GM23338 (cell line): ENCODE measurements around the gene MKRN2OS. TPM values are rescaled to one million over a fixed set of nuclear protein-coding genes. Genes with fewer than 3 reads are reported as not detected.

Experiments
- ATAC-seq: fragments of 200-7000 bp; cut with Tn5 transposase; 3 replicates; pipeline ENCODE4 v1.9.1; 2020
- DNase-seq: peaks from one replicate; pipeline ENCODE4 v3.0.0-alpha.2; 2015; ENCODE audit warnings: low spot score
- H2AFZ ChIP-seq: fragments of 200-600 bp; sonication (generic); 2 replicates; pipeline ENCODE4 v1.8.0; 2016; ENCODE audit warnings: antibody characterized with exemption, mild to moderate bottlenecking, moderate library complexity
- H3F3A ChIP-seq: fragments of 200-600 bp; sonication (generic); replicated peaks from 2 replicates; pipeline ENCODE4 v1.8.0; 2017; ENCODE audit warnings: antibody characterized with exemption, mixed run types, low read depth
- H3K27ac ChIP-seq: fragments of 200-600 bp; sonication (generic); 2 replicates; pipeline ENCODE4 v1.6.1; 2016; ENCODE audit warnings: low read depth
- H3K27me3 ChIP-seq: fragments of 200-600 bp; sonication (generic); 2 replicates; pipeline ENCODE4 v1.8.0; 2016; ENCODE audit warnings: mild to moderate bottlenecking, mixed run types, moderate library complexity; ENCODE audit not compliant: insufficient read depth
- H3K36me3 ChIP-seq: fragments of 200-600 bp; sonication (generic); 2 replicates; pipeline ENCODE4 v1.8.0; 2016; ENCODE audit warnings: mild to moderate bottlenecking; ENCODE audit not compliant: insufficient read depth
- H3K4me1 ChIP-seq: fragments of 200-600 bp; sonication (generic); 2 replicates; pipeline ENCODE4 v1.8.0; 2016; ENCODE audit warnings: mild to moderate bottlenecking, moderate library complexity; ENCODE audit not compliant: insufficient read depth
- H3K4me2 ChIP-seq: fragments of 200-600 bp; sonication (generic); 2 replicates; pipeline ENCODE4 v1.7.1; 2017; ENCODE audit warnings: mixed run types
- H3K4me3 ChIP-seq: fragments of 200-600 bp; sonication (generic); 2 replicates; pipeline ENCODE4 v1.6.1; 2016; ENCODE audit warnings: mixed run types
- H3K79me2 ChIP-seq: fragments of 200-600 bp; sonication (generic); replicated peaks from 2 replicates; pipeline ENCODE4 v1.8.0; 2017; ENCODE audit warnings: mild to moderate bottlenecking; ENCODE audit not compliant: insufficient read depth
- H3K9me2 ChIP-seq: fragments of 200-600 bp; sonication (generic); 2 replicates; pipeline ENCODE4 v1.8.0; 2017; ENCODE audit not compliant: insufficient read depth
- H4K20me1 ChIP-seq: fragments of 200-600 bp; sonication (generic); replicated peaks from 2 replicates; pipeline ENCODE4 v1.8.0; 2017; ENCODE audit warnings: mild to moderate bottlenecking; ENCODE audit not compliant: insufficient read depth
- H3K27ac Mint-ChIP-seq: 2 replicates; pipeline ENCODE4 v1.8.0; 2020; ENCODE audit warnings: inconsistent platforms, mild to moderate bottlenecking, moderate library complexity, mixed read lengths
- H3K27me3 Mint-ChIP-seq: 3 replicates; pipeline ENCODE4 v1.8.0; 2022; ENCODE audit warnings: low read depth, mild to moderate bottlenecking, moderate library complexity, mixed read lengths, inconsistent platforms; ENCODE audit not compliant: insufficient read depth, poor library complexity
- H3K36me3 Mint-ChIP-seq: 3 replicates; pipeline ENCODE4 v1.8.0; 2021; ENCODE audit warnings: low read depth, mild to moderate bottlenecking, inconsistent platforms, moderate library complexity, mixed read lengths
- H3K4me1 Mint-ChIP-seq: 3 replicates; pipeline ENCODE4 v1.8.0; 2020; ENCODE audit warnings: mild to moderate bottlenecking, inconsistent platforms, mixed read lengths
- H3K4me3 Mint-ChIP-seq: 3 replicates; pipeline ENCODE4 v1.8.0; 2021; ENCODE audit warnings: moderate library complexity, mild to moderate bottlenecking, inconsistent platforms, mixed read lengths
- H3K9me3 Mint-ChIP-seq: 3 replicates; pipeline ENCODE4 v1.8.0; 2020; ENCODE audit warnings: moderate library complexity, mild to moderate bottlenecking, inconsistent platforms, mixed read lengths
- CREB1 ChIP-seq: fragments of 250-450 bp; sonication (Bioruptor Pico); IDR thresholded peaks from 2 replicates; pipeline ENCODE4 v1.5.0; 2020; ENCODE audit warnings: low read depth, mild to moderate bottlenecking, moderate library complexity
- CTCF ChIP-seq, 2 experiments: fragments of 200-600 bp in 1 of 2; sonication (generic) in 1 of 2; conservative IDR thresholded peaks; 2 replicates each; pipeline versions ENCODE4 v1.5.1 to v1.6.1; 2016 to 2017; ENCODE audit warnings: antibody characterized with exemption in 2 of 2, low read depth in 2 of 2, mild to moderate bottlenecking in 2 of 2, moderate library complexity in 1 of 2
- EZH2 ChIP-seq: fragments of 200-600 bp; sonication (generic); IDR thresholded peaks from one replicate; pipeline ENCODE4 v1.8.0; 2017; ENCODE audit warnings: antibody characterized with exemption, mild to moderate bottlenecking, low read depth; ENCODE audit not compliant: unreplicated experiment
- EZH2phosphoT487 ChIP-seq: fragments of 200-600 bp; sonication (generic); IDR thresholded peaks from one replicate; pipeline ENCODE4 v1.8.1; 2018; ENCODE audit warnings: antibody characterized with exemption; ENCODE audit not compliant: unreplicated experiment
- JUNB ChIP-seq: IDR thresholded peaks from one replicate; pipeline ENCODE4 v1.6.1; 2016; ENCODE audit warnings: antibody characterized with exemption; ENCODE audit not compliant: unreplicated experiment
- NANOG ChIP-seq: IDR thresholded peaks from 2 replicates; pipeline ENCODE4 v1.6.1; 2016; ENCODE audit warnings: antibody characterized with exemption, borderline replicate concordance
- POLR2AphosphoS5 ChIP-seq: IDR thresholded peaks from 2 replicates; pipeline ENCODE4 v1.6.1; 2016; ENCODE audit warnings: antibody characterized with exemption, low read depth
- REST ChIP-seq: IDR thresholded peaks from one replicate; pipeline ENCODE4 v1.6.1; 2018; ENCODE audit warnings: antibody characterized with exemption; ENCODE audit not compliant: unreplicated experiment
- STAT1 ChIP-seq: IDR thresholded peaks from one replicate; pipeline ENCODE4 v1.6.1; 2016; ENCODE audit warnings: antibody characterized with exemption; ENCODE audit not compliant: unreplicated experiment
- ZNF114 ChIP-seq: fragments of 250-450 bp; sonication (Bioruptor Pico); IDR thresholded peaks from 2 replicates; pipeline ENCODE4 v1.5.0; 2020; ENCODE audit warnings: mild to moderate bottlenecking, moderate library complexity
- ZNF331 ChIP-seq: fragments of 250-450 bp; sonication (Bioruptor Pico); IDR thresholded peaks from 2 replicates; pipeline ENCODE4 v1.5.0; 2020; ENCODE audit warnings: low read depth, mild to moderate bottlenecking, moderate library complexity
- polyA plus RNA-seq: library from polyadenylated mRNA; unstranded; fragments of >200 nt; fragmentation: Nextera tagmentation; extraction: Ambion mirVana; gene quantifications from 2 replicates; pipeline ENCODE4 v1.2.1, GENCODE V29; 2016
- total RNA-seq: library from RNA; depleted of rRNA; stranded (reverse); fragments of >200 nt; shearing (Covaris generic); gene quantifications from 2 replicates; pipeline ENCODE4 v1.2.3, GENCODE V29; 2014
- TF ChIP-seq, protein P1 (sequence below): fragments of 250-450 bp; sonication (Bioruptor Pico); IDR thresholded peaks from 2 replicates; pipeline ENCODE4 v1.5.0; 2020; ENCODE audit warnings: mild to moderate bottlenecking, moderate library complexity
- TF ChIP-seq, protein P2 (sequence below): IDR thresholded peaks from 2 replicates; pipeline ENCODE4 v1.6.1; 2016; ENCODE audit warnings: antibody characterized with exemption

MKRN2OS gene
- total and polyA plus RNA-seq, 2 experiments from 2014 or later: 0.55 TPM; not detected in 1

DNA sequence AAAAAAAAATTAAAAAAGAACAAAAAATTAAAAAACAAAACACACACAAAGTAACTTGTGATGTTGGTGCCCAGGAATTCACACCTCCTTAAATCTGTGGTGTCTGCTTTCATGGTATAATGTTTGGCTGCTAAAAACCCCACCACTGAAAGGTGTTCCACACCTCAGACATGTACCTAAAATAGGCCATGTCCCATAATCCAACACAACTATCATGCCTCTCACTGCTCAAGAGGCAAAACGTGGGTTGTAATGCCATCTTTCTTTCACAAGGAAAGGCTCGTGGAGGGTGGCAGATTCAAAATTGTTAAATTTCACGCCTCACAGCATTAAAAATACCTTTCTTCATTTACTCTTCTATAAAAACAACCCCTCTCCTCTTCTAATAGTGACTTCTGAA lies 41.1 kb upstream of the MKRN2OS start:
- ATAC-seq: no peak
- H3K4me1 ChIP-seq: no peaks in the 10 kb centered on the region
- no peaks in the 10 kb centered on the region for H3K27me3 ChIP-seq
- H3K9me2 ChIP-seq: no peaks in the 10 kb centered on the region
- H3K4me3 ChIP-seq: no peak overlapping the region
- no peak for DNase-seq
- no peaks in the 10 kb centered on the region for H3K79me2 ChIP-seq
- peaks cover 42% of the 10 kb centered on the region; the same call in 1 of the 2 replicates for H3K36me3 ChIP-seq
- peaks cover 3% of the 10 kb centered on the region; the same call in 1 of the 3 replicates for H3K4me1 Mint-ChIP-seq
- no peak for TF ChIP-seq NANOG
- TF ChIP-seq CREB1 (CRISPR knock-in tag): no peak
- no peak for TF ChIP-seq STAT1
- no peak for TF ChIP-seq ZNF114 (CRISPR knock-in tag)
- TF ChIP-seq JUNB: no peak
- TF ChIP-seq, protein P1, sequence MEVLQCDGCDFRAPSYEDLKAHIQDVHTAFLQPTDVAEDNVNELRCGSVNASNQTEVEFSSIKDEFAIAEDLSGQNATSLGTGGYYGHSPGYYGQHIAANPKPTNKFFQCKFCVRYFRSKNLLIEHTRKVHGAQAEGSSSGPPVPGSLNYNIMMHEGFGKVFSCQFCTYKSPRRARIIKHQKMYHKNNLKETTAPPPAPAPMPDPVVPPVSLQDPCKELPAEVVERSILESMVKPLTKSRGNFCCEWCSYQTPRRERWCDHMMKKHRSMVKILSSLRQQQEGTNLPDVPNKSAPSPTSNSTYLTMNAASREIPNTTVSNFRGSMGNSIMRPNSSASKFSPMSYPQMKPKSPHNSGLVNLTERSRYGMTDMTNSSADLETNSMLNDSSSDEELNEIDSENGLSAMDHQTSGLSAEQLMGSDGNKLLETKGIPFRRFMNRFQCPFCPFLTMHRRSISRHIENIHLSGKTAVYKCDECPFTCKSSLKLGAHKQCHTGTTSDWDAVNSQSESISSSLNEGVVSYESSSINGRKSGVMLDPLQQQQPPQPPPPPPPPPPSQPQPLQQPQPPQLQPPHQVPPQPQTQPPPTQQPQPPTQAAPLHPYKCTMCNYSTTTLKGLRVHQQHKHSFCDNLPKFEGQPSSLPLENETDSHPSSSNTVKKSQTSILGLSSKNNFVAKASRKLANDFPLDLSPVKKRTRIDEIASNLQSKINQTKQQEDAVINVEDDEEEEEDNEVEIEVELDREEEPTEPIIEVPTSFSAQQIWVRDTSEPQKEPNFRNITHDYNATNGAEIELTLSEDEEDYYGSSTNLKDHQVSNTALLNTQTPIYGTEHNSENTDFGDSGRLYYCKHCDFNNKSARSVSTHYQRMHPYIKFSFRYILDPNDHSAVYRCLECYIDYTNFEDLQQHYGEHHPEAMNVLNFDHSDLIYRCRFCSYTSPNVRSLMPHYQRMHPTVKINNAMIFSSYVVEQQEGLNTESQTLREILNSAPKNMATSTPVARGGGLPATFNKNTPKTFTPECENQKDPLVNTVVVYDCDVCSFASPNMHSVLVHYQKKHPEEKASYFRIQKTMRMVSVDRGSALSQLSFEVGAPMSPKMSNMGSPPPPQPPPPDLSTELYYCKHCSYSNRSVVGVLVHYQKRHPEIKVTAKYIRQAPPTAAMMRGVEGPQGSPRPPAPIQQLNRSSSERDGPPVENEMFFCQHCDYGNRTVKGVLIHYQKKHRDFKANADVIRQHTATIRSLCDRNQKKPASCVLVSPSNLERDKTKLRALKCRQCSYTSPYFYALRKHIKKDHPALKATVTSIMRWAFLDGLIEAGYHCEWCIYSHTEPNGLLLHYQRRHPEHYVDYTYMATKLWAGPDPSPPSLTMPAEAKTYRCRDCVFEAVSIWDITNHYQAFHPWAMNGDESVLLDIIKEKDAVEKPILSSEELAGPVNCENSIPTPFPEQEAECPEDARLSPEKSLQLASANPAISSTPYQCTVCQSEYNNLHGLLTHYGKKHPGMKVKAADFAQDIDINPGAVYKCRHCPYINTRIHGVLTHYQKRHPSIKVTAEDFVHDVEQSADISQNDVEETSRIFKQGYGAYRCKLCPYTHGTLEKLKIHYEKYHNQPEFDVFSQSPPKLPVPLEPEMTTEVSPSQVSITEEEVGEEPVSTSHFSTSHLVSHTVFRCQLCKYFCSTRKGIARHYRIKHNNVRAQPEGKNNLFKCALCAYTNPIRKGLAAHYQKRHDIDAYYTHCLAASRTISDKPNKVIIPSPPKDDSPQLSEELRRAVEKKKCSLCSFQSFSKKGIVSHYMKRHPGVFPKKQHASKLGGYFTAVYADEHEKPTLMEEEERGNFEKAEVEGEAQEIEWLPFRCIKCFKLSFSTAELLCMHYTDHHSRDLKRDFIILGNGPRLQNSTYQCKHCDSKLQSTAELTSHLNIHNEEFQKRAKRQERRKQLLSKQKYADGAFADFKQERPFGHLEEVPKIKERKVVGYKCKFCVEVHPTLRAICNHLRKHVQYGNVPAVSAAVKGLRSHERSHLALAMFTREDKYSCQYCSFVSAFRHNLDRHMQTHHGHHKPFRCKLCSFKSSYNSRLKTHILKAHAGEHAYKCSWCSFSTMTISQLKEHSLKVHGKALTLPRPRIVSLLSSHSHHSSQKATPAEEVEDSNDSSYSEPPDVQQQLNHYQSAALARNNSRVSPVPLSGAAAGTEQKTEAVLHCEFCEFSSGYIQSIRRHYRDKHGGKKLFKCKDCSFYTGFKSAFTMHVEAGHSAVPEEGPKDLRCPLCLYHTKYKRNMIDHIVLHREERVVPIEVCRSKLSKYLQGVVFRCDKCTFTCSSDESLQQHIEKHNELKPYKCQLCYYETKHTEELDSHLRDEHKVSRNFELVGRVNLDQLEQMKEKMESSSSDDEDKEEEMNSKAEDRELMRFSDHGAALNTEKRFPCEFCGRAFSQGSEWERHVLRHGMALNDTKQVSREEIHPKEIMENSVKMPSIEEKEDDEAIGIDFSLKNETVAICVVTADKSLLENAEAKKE (CRISPR knock-in tag): no peak
- no peak for TF ChIP-seq POLR2AphosphoS5
- TF ChIP-seq, protein P2, sequence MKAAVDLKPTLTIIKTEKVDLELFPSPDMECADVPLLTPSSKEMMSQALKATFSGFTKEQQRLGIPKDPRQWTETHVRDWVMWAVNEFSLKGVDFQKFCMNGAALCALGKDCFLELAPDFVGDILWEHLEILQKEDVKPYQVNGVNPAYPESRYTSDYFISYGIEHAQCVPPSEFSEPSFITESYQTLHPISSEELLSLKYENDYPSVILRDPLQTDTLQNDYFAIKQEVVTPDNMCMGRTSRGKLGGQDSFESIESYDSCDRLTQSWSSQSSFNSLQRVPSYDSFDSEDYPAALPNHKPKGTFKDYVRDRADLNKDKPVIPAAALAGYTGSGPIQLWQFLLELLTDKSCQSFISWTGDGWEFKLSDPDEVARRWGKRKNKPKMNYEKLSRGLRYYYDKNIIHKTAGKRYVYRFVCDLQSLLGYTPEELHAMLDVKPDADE: no peak
- TF ChIP-seq ZNF331 (CRISPR knock-in tag): no peak
- no peak for TF ChIP-seq REST
- TF ChIP-seq EZH2phosphoT487: no peak
- TF ChIP-seq CTCF (conservative IDR thresholded peaks at IDR 0.05; ENCODE audit: low read depth in 2 of 2): no peak
- TF ChIP-seq EZH2: no peak
- peaks cover 72% of the 10 kb centered on the region for H3K36me3 Mint-ChIP-seq
- peaks cover 17% of the 10 kb centered on the region for H4K20me1 ChIP-seq
- no peaks in the 10 kb centered on the region for H3K9me3 Mint-ChIP-seq
- H3F3A ChIP-seq: peaks cover 15% of the 10 kb centered on the region; the same call in 1 of the 2 replicates
- H3K27ac Mint-ChIP-seq: no peak overlapping the region
- H2AFZ ChIP-seq: no peak overlapping the region
- no peak overlapping the region for H3K4me2 ChIP-seq
- peaks cover 21% of the 10 kb centered on the region for H3K27me3 Mint-ChIP-seq
- no peak overlapping the region for H3K4me3 Mint-ChIP-seq
- peak overlapping the region; percentile 65; the same call in 1 of the 2 replicates for H3K27ac ChIP-seq
